Skeletal muscle tissue (tissue), 1 donor: ENCODE results near the gene ANO4. TPM values are rescaled to one million over a fixed set of nuclear protein-coding genes. Genes with fewer than 3 reads are reported as not detected.

Experiments used
- total RNA-seq: library from RNA; depleted of rRNA; stranded (reverse); fragments of >200 nt; gene quantifications from one replicate; pipeline ENCODE4 v1.2.3, GENCODE V29; 2014

The ANO4 gene
- total RNA-seq, 1 donor from 2014 or later = 0.52 TPM

Other genes with a start within 250 kb of the ANO4 start
- 19.3 TPM for gene GAS2L3, start 221.1 kb upstream of the ANO4 start, total RNA-seq